HepG2 (cell line): ENCODE results near the gene RBBP6. TPM values are rescaled to one million over a fixed set of nuclear protein-coding genes. Genes with fewer than 3 reads are reported as not detected.

ENCODE experiments used
- ATAC-seq: fragments of 200-7000 bp; cut with Tn5 transposase; 3 replicates; pipeline ENCODE4 v1.9.1; 2020; ENCODE audit warnings: mild to moderate bottlenecking, moderate library complexity
- BruUV-seq: library from RNA; stranded (reverse); fragments of 400-500 nt; replicated peaks from 2 replicates; lab custom pipeline; 2021; lab: Mats Ljungman, UMichigan
- CTCF ChIA-PET: fragments of 300-600 bp; formaldehyde crosslinking; extraction: SDS; loops from one replicate; lab custom pipeline; 2021; ENCODE audit warnings: low total read pairs, inconsistent platforms, low intra/inter-chr PET ratio; lab: Yijun Ruan, JAX
- POLR2A ChIA-PET: fragments of 350-600 bp; sonication (Branson Sonifier 250); formaldehyde crosslinking; loops from one replicate; lab custom pipeline; 2020; ENCODE audit warnings: antibody characterized with exemption, inconsistent platforms; lab: Yijun Ruan, JAX
- DNase-seq: peaks from one replicate; pipeline ENCODE4 v3.0.0-alpha.2; 2015; ENCODE audit warnings: low spot score
- FAIRE-seq: peaks from 3 replicates; lab custom pipeline; 2011; peaks lifted over from hg19 to GRCh38; lab: Jason Lieb, UNC
- H2AFZ ChIP-seq: one replicate; pipeline ENCODE4 v1.6.1; 2011; ENCODE audit warnings: low read length, inconsistent platforms
- H3K27ac ChIP-seq: fragments of 300-600 bp; 3 replicates; pipeline ENCODE4 v1.8.0; 2011; ENCODE audit warnings: mixed run types, mild to moderate bottlenecking, mixed read lengths, low read length, inconsistent platforms; ENCODE audit not compliant: insufficient read depth; ENCODE audit errors: extremely low read length
- H3K27me3 ChIP-seq, 2 experiments: fragments of 200-600 bp in 1 of 2; 2 replicates in 1 of 2; 3 replicates in 1 of 2; pipeline versions ENCODE4 v1.6.0 to v1.8.0; 2011; ENCODE audit warnings: low read length in 2 of 2, mild to moderate bottlenecking in 2 of 2, moderate library complexity in 2 of 2, inconsistent platforms in 1 of 2; ENCODE audit not compliant: insufficient read depth in 2 of 2, control insufficient read depth in 1 of 2
- H3K36me3 ChIP-seq, 2 experiments: fragments of 200-600 bp in 1 of 2; replicated peaks in 1 of 2; 2 replicates in 1 of 2; 3 replicates in 1 of 2; pipeline versions ENCODE4 v1.5.1 to v1.8.0; 2011; ENCODE audit warnings: low read length in 2 of 2, inconsistent platforms in 1 of 2; ENCODE audit not compliant: insufficient read depth in 2 of 2, control insufficient read depth in 1 of 2
- H3K4me1 ChIP-seq: 2 replicates; pipeline ENCODE4 v1.5.1; 2012; ENCODE audit warnings: low read length, inconsistent platforms; ENCODE audit not compliant: insufficient read depth
- H3K4me2 ChIP-seq: 2 replicates; pipeline ENCODE4 v1.6.0; 2011; ENCODE audit warnings: low read depth, low read length, inconsistent platforms
- H3K4me3 ChIP-seq, 3 experiments: fragments of 200-600 bp in 1 of 3; sonication (generic), shearing (Covaris generic) in 1 of 3; replicated peaks in 1 of 3; 2 replicates each; pipeline ENCODE4 v1.5.1; 2011 to 2016; ENCODE audit warnings: low read length in 3 of 3, inconsistent platforms in 2 of 3, low read depth in 2 of 3, mild to moderate bottlenecking in 2 of 3, control low read depth in 1 of 3, mixed read lengths in 1 of 3; ENCODE audit not compliant: insufficient read depth in 1 of 3
- H3K79me2 ChIP-seq: one replicate; pipeline ENCODE4 v1.6.1; 2011; ENCODE audit warnings: low read length, inconsistent platforms; ENCODE audit not compliant: insufficient read depth
- H3K9ac ChIP-seq: 2 replicates; pipeline ENCODE4 v1.6.0; 2011; ENCODE audit warnings: mild to moderate bottlenecking, low read depth, low read length, inconsistent platforms; ENCODE audit not compliant: insufficient read depth
- H3K9me3 ChIP-seq: 2 replicates; pipeline ENCODE4 v1.5.1; 2012; ENCODE audit warnings: mild to moderate bottlenecking, low read length
- H4K20me1 ChIP-seq: 2 replicates; pipeline ENCODE4 v1.6.0; 2011; ENCODE audit warnings: inconsistent platforms, mild to moderate bottlenecking, low read length, moderate library complexity; ENCODE audit not compliant: insufficient read depth
- CEBPG ChIP-seq: IDR thresholded peaks from 2 replicates; pipeline ENCODE4 v1.6.1; 2016
- CENPX ChIP-seq: sonication (generic); formaldehyde crosslinking; IDR thresholded peaks from 2 replicates; pipeline ENCODE4 v1.9.0; 2021; ENCODE audit warnings: mild to moderate bottlenecking, missing genetic modification reagents, moderate library complexity
- ETV5 ChIP-seq: IDR thresholded peaks from 2 replicates; pipeline ENCODE4 v1.6.1; 2018; ENCODE audit warnings: missing biosample characterization, missing genetic modification reagents, inconsistent platforms, borderline replicate concordance
- FIP1L1 ChIP-seq: fragments of 200-400 bp; formaldehyde crosslinking; IDR thresholded peaks from 2 replicates; pipeline ENCODE4 v1.6.1; 2018; ENCODE audit warnings: low read depth, mild to moderate bottlenecking, low read length, moderate library complexity, borderline replicate concordance; ENCODE audit not compliant: insufficient read depth
- GMEB2 ChIP-seq: IDR thresholded peaks from 2 replicates; pipeline ENCODE4 v1.6.1; 2016; ENCODE audit warnings: missing biosample characterization, missing genetic modification reagents, low read depth
- HDAC2 ChIP-seq: sonication (generic); formaldehyde crosslinking; IDR thresholded peaks from 2 replicates; pipeline ENCODE4 v1.4.0; 2020; ENCODE audit warnings: missing genetic modification reagents
- ISL2 ChIP-seq: sonication (generic); formaldehyde crosslinking; IDR thresholded peaks from 2 replicates; pipeline ENCODE4 v1.5.0; 2020; ENCODE audit warnings: missing genetic modification reagents
- MYC ChIP-seq: sonication (generic); formaldehyde crosslinking; IDR thresholded peaks from 2 replicates; pipeline ENCODE4 v1.9.0; 2021; ENCODE audit warnings: missing genetic modification reagents, borderline replicate concordance
- PHB2 ChIP-seq: fragments of 450-650 bp; IDR thresholded peaks from 2 replicates; pipeline ENCODE4 v1.6.1; 2018; ENCODE audit not compliant: partially characterized antibody
- POLR2A ChIP-seq, 2 experiments: IDR thresholded peaks; 2 replicates each; pipeline ENCODE4 v1.6.1; 2011; ENCODE audit warnings: low read depth in 2 of 2, low read length in 2 of 2, mild to moderate bottlenecking in 1 of 2, moderate library complexity in 1 of 2; ENCODE audit not compliant: insufficient read depth in 1 of 2
- THAP9 ChIP-seq: sonication (generic); formaldehyde crosslinking; IDR thresholded peaks from 2 replicates; pipeline ENCODE4; 2020; ENCODE audit warnings: missing genetic modification reagents, mild to moderate bottlenecking, borderline replicate concordance
- YY1 ChIP-seq: IDR thresholded peaks from 2 replicates; pipeline ENCODE4 v1.6.1; 2011; ENCODE audit warnings: low read length, low read depth, moderate library complexity, mild to moderate bottlenecking; ENCODE audit not compliant: insufficient read depth, insufficient replicate concordance
- ZHX2 ChIP-seq, 2 experiments: sonication (generic) in 1 of 2; formaldehyde crosslinking in 1 of 2; IDR thresholded peaks; 2 replicates each; pipeline versions ENCODE4 v1.6.1 to v1.9.0; 2014 to 2022; ENCODE audit warnings: antibody characterized with exemption in 1 of 2, borderline replicate concordance in 1 of 2, inconsistent platforms in 1 of 2, low read depth in 1 of 2, missing genetic modification reagents in 1 of 2
- ZNF138 ChIP-seq: sonication (generic); formaldehyde crosslinking; IDR thresholded peaks from 2 replicates; pipeline ENCODE4 v1.5.0; 2020; ENCODE audit warnings: mild to moderate bottlenecking, low read depth, missing genetic modification reagents
- ZNF644 ChIP-seq: IDR thresholded peaks from 2 replicates; pipeline ENCODE4 v1.6.1; 2016; ENCODE audit warnings: low read depth
- WGBS: methylation state at CpG from one replicate; pipeline ENCODE4 v1.1.6; 2017; ENCODE audit warnings: low lambda C conversion rate; 5-methylcytosine and 5-hydroxymethylcytosine counted together
- in situ Hi-C: cut with HindIII; loops from 2 replicates; pipeline ENCODE4 v1.10.0; 2017; ENCODE audit warnings: low pct_unique_long_range_greater_than_20kb; ENCODE audit not compliant: extremely low pct_ligation_motif_present
- intact Hi-C: fragments of 100-400 bp; cut with micrococcal nuclease; formaldehyde crosslinking; loops from one replicate; pipeline ENCODE4 v1.10.0; 2022; ENCODE audit not compliant: unreplicated experiment
- polyA plus RNA-seq, 8 experiments: library from polyadenylated mRNA; depleted of rRNA in 3 of 8; stranded (reverse) in 7 of 8; unstranded in 1 of 8; fragments of >200 nt; fragmentation: Illumina TruSeq in 4 of 8; extraction: Trizol in 4 of 8; gene quantifications; 2 replicates each; pipeline versions ENCODE4 v1.2.1 to v1.2.3, GENCODE V29; 2011 to 2016; ENCODE audit warnings: low read depth in 4 of 8, missing spikeins in 1 of 8, mixed read lengths in 1 of 8; ENCODE audit not compliant: insufficient read depth in 1 of 8
- total RNA-seq, 5 experiments: library from RNA; depleted of rRNA; stranded (reverse); fragments of >200 nt; fragmentation: Illumina TruSeq; extraction: Trizol; gene quantifications; 2 replicates each; pipeline ENCODE4 v1.2.3, GENCODE V29; 2016; ENCODE audit warnings: low read depth in 1 of 5

Gene RBBP6
- total and polyA plus RNA-seq, 2 of the 13 experiments (the other 11 are each of a cell fraction or from before 2014, with no cell fraction given), result 37.1 to 70.9 TPM

- H3K9ac ChIP-seq, result no peak overlapping the region
- CTCF ChIA-PET, result no interaction called here
- H3K9me3 ChIP-seq, result no peaks in the 10 kb centered on the region
- no peak for DNase-seq
- peaks cover 13% of the 10 kb centered on the region for H3K79me2 ChIP-seq
- POLR2A ChIA-PET, result interaction anchor here (0.7 kb wide), 1 partner anchor 13 kb away, joined by 3 read pairs; the partner anchor contains the start of gene RBBP6
- H3K36me3 ChIP-seq, result peaks cover 14 to 72% of the 10 kb centered on the region in 2 experiments
- ATAC-seq, result no peak
- no peaks in the 10 kb centered on the region for H3K27me3 ChIP-seq
- no peaks in the 10 kb centered on the region for H3K4me1 ChIP-seq
- 97% methylated on average over 1 of the region's 1 CpG for WGBS
- intact Hi-C loops (loop anchor here (5.0 kb wide), 1 partner anchor 35 kb away; no protein-coding TSS in a partner anchor), in situ Hi-C loops (no loop called here)
- H3K27ac ChIP-seq, result no peak overlapping the region
- no peak overlapping the region for H2AFZ ChIP-seq
- no peak for FAIRE-seq
- no peaks in the 10 kb centered on the region; the same call in 1 of the 2 replicates for H4K20me1 ChIP-seq
- no peak overlapping the region for H3K4me2 ChIP-seq
- no peak overlapping the region for H3K4me3 ChIP-seq
- no TSS peak for BruUV-seq
- TF ChIP-seq ZHX2 (IDR thresholded peaks at IDR 0.05; ENCODE audit: low read depth) (no peak), ZHX2 (CRISPR knock-in tag; IDR thresholded peaks at IDR 0.05; ENCODE audit: borderline replicate concordance) (no peak), THAP9 (CRISPR knock-in tag) (no peak), GMEB2 (CRISPR knock-in tag) (no peak), HDAC2 (CRISPR knock-in tag) (no peak), PHB2 (no peak), YY1 (no peak), FIP1L1 (no peak), MYC (CRISPR knock-in tag) (no peak), ZNF138 (no peak), ZNF644 (CRISPR knock-in tag) (no peak), ETV5 (CRISPR knock-in tag) (no peak), POLR2A (IDR thresholded peaks at IDR 0.05; ENCODE audit: insufficient read depth in 1 of 2, low read depth in 2 of 2, low read length in 2 of 2) (no peak), ISL2 (CRISPR knock-in tag) (no peak), CENPX (no peak), CEBPG (CRISPR knock-in tag) (no peak)
Measured at GRCh38 chr16:24552705-24553246, 13.4 kb downstream of the RBBP6 start.
